ENCODE measurements around the gene RAB11FIP2.
"Not testable (repeated sequence)": the region's sequence is repeated elsewhere in the genome, so short reads cannot be mapped to it uniquely, and the experiment has no call there.

Gene RAB11FIP2

GRCh38 chr10:118046395-118047156 is at the start of gene RAB11FIP2:
Gene RAB11FIP2 (minus strand): TSS chr10:118046941. CDS start chr10:118046163, 778 bp downstream.
- peak; percentile 96 for DNase-seq

- no peak for DNase-seq
These were observed 49.3 kb upstream of the RAB11FIP2 start for GRCh38 chr10:118096022-118096421.

GRCh38 chr10:118092209-118092608 is 45.5 kb upstream of the RAB11FIP2 start:
- no peak for DNase-seq

- no peak for DNase-seq
These were observed 34.1 kb upstream of the RAB11FIP2 start for GRCh38 chr10:118080817-118081216.

- DNase-seq: no peak
These were observed 30.0 kb upstream of the RAB11FIP2 start for GRCh38 chr10:118076705-118077104.

GRCh38 chr10:118072840-118073239 is 26.1 kb upstream of the RAB11FIP2 start:
- no peak for DNase-seq

GRCh38 chr10:118067389-118067788 is 20.6 kb upstream of the RAB11FIP2 start:
- not testable (repeated sequence) for DNase-seq

GRCh38 chr10:118062798-118063238 is 16.1 kb upstream of the RAB11FIP2 start:
- DNase-seq: no peak

GRCh38 chr10:118058371-118058770 is 11.6 kb upstream of the RAB11FIP2 start:
- no peak for DNase-seq

- no peak for DNase-seq
These were observed 10.6 kb upstream of the RAB11FIP2 start for GRCh38 chr10:118057361-118057760.

- no peak for DNase-seq
These were observed 7.6 kb upstream of the RAB11FIP2 start for GRCh38 chr10:118054383-118054782.

- DNase-seq: no peak
These were observed 6.1 kb upstream of the RAB11FIP2 start for GRCh38 chr10:118052816-118053215.

- no peak for DNase-seq
These were observed 1.1 kb upstream of the RAB11FIP2 start for GRCh38 chr10:118047880-118048279.

GRCh38 chr10:118047157-118047719 is 497 bp upstream of the RAB11FIP2 start:
- peak; percentile 26 for DNase-seq

- peak; percentile 62 for DNase-seq
These were observed 825 bp downstream of the RAB11FIP2 start for GRCh38 chr10:118045837-118046394.

- no peak for DNase-seq
These were observed 1.4 kb downstream of the RAB11FIP2 start for GRCh38 chr10:118045158-118045836.

GRCh38 chr10:118042827-118043242 is 3.9 kb downstream of the RAB11FIP2 start:
- DNase-seq: no peak

GRCh38 chr10:118042336-118042735 is 4.4 kb downstream of the RAB11FIP2 start:
- DNase-seq: no peak

- DNase-seq: no peak
These were observed 5.4 kb downstream of the RAB11FIP2 start for GRCh38 chr10:118041316-118041715.

GRCh38 chr10:118036281-118036875 is 10.4 kb downstream of the RAB11FIP2 start:
- DNase-seq: no peak

- DNase-seq: no peak
These were observed 11.3 kb downstream of the RAB11FIP2 start for GRCh38 chr10:118035354-118036005.

- no peak for DNase-seq
These were observed 11.9 kb downstream of the RAB11FIP2 start for GRCh38 chr10:118034791-118035261.
